GM12801 (cell line): ENCODE results near the gene MYL6.

Source experiments
- TF ChIP-seq, protein P1 (sequence below): IDR thresholded peaks from one replicate; pipeline ENCODE4 v1.5.1; 2011; ENCODE audit warnings: control low read depth; ENCODE audit not compliant: insufficient read length; ENCODE audit errors: extremely low read depth

Gene MYL6

DNA sequence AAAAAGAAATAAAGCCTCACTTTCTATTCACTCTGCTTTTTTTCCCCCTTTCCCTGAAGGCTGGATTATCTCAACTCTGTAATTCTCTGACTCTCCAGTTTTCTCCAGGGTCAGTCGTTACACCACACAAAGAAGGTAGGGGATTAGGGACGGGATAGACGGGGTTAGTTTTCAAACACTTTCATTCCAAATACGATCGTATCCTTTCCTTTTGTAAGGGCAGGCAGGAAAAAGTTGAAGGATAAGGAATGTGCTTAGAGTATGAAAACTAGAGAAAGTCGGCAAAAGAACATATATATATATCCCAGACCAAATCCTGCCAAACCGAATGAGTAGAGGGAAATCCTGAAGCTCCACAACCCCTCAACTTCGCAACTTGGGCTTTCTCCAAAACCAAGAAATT lies 30.7 kb upstream of the MYL6 start:
- TF ChIP-seq, protein P1, sequence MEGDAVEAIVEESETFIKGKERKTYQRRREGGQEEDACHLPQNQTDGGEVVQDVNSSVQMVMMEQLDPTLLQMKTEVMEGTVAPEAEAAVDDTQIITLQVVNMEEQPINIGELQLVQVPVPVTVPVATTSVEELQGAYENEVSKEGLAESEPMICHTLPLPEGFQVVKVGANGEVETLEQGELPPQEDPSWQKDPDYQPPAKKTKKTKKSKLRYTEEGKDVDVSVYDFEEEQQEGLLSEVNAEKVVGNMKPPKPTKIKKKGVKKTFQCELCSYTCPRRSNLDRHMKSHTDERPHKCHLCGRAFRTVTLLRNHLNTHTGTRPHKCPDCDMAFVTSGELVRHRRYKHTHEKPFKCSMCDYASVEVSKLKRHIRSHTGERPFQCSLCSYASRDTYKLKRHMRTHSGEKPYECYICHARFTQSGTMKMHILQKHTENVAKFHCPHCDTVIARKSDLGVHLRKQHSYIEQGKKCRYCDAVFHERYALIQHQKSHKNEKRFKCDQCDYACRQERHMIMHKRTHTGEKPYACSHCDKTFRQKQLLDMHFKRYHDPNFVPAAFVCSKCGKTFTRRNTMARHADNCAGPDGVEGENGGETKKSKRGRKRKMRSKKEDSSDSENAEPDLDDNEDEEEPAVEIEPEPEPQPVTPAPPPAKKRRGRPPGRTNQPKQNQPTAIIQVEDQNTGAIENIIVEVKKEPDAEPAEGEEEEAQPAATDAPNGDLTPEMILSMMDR: no peak

DNA sequence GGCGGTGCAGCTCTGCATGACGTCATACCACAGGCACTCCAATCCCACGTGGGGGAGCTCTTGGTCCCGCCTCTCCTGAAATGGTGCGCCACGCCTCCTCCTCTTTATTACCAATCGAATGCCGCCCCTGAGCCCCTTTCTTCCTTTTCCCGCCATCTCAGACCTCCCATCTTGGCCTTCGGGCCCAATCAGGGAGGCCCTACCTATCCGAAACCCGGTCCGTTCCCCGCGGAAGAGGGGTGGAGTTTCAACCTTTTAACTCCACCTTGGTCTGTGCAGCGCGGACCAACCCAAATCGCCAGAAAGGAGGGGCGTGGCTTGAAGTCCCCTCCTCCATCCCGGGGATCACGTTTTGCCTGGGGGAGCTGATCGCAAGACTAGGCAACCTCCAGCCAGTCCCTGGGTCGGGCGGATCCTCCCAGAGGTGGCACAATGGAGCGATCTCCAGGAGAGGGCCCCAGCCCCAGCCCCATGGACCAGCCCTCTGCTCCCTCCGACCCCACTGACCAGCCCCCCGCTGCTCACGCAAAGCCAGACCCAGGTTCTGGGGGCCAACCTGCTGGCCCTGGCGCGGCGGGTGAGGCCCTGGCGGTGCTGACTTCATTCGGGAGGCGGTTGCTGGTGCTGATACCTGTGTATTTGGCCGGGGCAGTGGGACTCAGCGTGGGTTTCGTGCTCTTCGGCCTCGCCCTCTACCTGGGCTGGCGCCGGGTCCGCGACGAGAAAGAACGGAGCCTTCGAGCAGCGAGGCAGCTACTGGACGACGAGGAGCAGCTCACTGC lies 30.1 kb upstream of the MYL6 start, which contains the start of gene ESYT1:
TSS of gene ESYT1 (plus strand) at position 380 of the 782 bp plus-strand sequence. CDS start at position 433, 53 bp downstream.
- TF ChIP-seq, protein P1: no peak

DNA sequence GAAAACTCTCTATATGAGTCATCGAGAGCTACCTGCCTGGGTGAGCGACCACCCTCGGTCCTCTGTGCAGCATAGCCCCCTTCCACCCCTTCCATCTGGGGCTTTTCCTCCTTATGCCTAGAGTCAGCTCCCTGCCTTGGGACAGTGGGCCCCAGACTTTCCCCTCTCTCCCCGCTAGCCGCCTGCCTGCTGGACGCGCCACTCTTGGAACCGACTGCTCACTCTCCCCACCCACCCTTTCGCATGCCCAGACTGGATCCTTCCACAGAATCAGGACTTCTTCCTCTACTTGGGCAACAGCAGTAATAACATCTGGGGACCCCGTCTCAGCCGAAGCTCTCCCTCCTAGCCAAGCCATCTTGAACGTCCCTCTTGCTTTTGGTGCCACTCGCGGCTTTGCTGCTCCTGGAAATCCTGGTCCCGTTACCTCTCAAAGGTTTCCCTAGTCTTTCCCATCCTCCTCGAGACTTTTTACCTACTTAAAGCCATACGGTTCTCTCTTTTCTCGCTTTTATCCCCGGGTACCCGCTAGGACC lies 29.4 kb upstream of the MYL6 start:
- TF ChIP-seq, protein P1: no peak

DNA sequence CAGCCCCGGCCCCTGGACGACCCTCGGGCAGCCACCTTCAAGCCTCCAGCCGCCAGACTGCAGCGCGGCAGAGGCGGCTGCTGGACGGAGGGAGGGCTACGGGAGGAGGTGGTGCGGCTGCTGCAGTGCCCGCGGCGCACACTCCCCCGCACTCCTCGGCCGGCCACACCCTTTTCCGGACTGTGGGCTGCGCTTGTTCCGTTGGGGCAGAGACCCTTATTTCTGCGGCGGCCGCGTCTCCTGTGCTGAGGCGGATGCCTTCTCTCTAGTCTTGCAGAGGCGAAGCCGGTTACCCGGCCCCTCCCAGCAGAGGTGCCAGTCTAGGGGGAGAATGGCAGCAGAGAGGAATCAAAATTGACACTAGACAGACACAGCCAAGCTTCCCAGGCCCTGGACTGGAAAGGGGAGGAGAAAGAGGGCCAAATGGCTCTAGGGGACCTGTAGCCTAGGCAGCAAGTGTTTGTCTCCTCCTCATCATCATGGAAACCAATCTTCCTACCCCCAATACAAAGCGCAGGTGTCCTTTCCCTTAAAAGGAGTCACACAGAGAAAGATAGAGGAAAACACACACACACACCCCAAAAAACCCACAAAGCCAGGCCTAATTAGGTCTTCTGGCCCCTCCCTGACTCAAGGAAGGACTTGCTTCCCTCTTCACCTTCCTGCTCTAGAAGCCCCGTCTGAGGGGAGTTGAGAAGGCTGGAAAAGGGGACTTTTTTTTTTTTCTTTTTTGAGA lies 28.8 kb upstream of the MYL6 start:
- TF ChIP-seq, protein P1: no peak

DNA sequence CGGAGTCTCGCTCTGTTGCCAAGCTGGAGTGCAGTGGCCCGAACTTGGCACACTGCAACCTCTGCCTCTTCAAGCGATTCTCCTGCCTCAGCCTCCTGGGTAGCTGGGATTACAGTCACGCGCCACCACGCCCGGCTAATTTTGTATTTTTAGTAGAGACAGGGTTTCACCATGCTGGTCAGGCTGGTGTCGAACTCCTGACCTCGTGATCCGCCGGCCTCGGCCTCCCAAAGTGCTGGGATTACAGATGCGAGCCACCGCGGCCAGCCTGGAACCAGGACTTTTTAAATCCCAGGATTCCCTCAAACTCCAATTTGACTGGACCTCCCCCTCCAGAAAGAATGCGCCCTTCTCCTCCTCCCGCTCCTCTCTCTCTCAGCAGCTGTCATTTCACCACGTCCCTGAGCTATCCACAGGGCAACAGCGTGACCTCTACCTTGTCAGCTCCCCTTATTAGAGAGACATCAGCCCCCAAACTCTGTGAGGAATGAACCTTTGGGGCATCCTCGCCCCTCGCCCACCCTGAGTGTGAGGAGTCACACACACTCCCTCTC lies 28.1 kb upstream of the MYL6 start:
- TF ChIP-seq, protein P1: no peak

DNA sequence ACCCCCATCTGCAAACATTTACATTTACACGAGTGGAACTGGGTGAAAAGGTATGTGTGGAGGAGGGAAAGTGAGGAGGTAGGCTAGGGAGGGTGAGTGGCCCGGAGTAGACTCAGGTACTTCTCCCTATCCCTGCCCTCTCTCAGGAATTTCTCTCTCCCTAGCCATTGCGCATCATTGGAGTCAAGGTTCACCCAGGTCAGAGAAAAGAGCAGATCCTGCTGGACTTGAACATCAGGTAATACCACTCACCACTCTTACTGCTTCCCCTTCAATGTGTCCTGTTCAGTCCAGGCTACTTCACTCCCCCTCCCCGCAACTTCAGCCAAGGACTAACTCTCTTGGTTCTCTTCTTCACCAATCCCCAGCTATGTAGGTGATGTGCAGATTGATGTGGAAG lies 27.3 kb upstream of the MYL6 start:
- TF ChIP-seq, protein P1: no peak

DNA sequence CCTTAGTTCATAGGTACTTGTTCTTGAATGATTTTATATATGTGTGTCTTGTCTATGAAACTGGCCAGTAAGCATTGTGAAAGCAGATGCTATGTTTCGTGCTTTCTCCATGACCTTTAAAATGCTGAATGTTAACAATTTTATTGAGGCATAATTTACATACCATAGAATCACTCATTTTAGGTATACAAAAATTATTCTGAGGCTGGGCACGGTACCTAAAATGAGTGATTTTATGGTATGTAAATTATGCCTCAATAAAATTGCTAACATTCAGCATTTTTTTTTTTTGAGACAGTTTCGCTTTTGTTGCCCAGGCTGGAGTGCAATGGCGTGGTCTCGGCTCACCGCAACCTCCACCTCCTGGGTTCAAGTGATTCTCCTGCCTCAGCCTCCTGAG lies 23.3 kb upstream of the MYL6 start:
- TF ChIP-seq, protein P1: no peak
